ENCODE data around the gene SLIT2. TPM values are rescaled to one million over a fixed set of nuclear protein-coding genes. Genes with fewer than 3 reads are reported as not detected.

The SLIT2 gene
- total RNA-seq, 1 donor from 2014 or later: 0.13 TPM

DNA sequence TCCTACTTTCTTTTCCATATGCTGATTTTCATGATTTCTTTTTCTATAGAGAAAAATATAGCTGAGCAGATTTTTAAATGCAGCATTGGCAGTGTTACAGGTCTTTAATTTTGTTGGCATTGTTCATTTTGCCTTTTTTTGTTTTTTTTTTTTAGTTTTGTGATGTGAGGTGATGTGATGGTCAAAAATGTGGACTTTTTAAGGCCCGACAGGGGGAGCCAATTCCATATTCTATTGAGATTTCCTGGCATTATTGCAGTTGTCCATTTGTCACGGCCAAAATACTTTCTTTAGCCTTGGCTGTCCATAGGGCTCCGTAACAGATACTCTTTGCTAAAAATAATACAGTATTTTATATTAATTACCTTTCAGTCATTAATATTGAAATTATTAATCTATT, 47.8 kb downstream of the SLIT2 start:
- peak in 1 of 2 donors; percentile 22 for DNase-seq (ENCODE audit: low read depth in 2 of 2)

DNA sequence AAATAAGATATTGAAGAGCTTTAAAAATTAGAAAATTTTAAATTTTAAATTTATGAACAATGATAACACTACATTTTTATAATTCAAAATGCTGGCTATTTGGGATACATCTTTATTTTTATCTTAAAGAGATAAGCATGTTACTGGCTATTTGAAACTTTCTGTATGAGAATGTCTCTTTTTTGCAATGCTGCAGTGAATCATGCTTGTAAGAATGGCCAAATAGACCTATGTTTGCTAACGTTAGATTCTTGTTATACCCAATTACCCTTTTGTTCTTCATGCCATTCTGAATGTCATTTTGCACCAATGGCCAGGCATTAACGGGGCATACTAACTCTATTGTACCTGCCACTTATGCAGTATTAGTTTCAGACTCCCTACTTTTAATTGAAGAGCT, 49.5 kb downstream of the SLIT2 start:
- DNase-seq (ENCODE audit: low read depth in 2 of 2): no peak

Data from dermis microvascular lymphatic vessel endothelial cell (primary cell).